AG04450 (cell line): ENCODE data around the gene CALM1. TPM values are rescaled to one million over a fixed set of nuclear protein-coding genes. Genes with fewer than 3 reads are reported as not detected.

Experiments used
- CTCF ChIA-PET: fragments of 300-600, 350-600 bp; formaldehyde crosslinking; extraction: SDS; loops from one replicate; lab custom pipeline; 2022; ENCODE audit warnings: antibody characterized with exemption, inconsistent platforms; lab: Charles Lee
- POLR2A ChIA-PET: fragments of 350-600 bp; formaldehyde crosslinking; extraction: SDS; loops from one replicate; lab custom pipeline; 2021; ENCODE audit warnings: antibody characterized with exemption, inconsistent platforms; lab: Yijun Ruan, JAX
- DNase-seq: peaks from one replicate; pipeline ENCODE4 v3.0.0-alpha.2; 2011; ENCODE audit warnings: low read depth, low spot score
- H3K27ac ChIP-seq: one replicate; pipeline ENCODE4 v1.5.1; 2012; ENCODE audit warnings: low read depth, low read length, control low read depth
- H3K27me3 ChIP-seq: one replicate; pipeline ENCODE4 v1.6.0; 2012; ENCODE audit warnings: low read length; ENCODE audit not compliant: control insufficient read depth, insufficient read depth
- H3K4me3 ChIP-seq: 2 replicates; pipeline ENCODE4 v1.5.1; 2011; ENCODE audit warnings: mild to moderate bottlenecking, low read depth, low read length, control low read depth
- H3K9me3 ChIP-seq: 2 replicates; pipeline ENCODE4 v1.5.1; 2012; ENCODE audit warnings: low read length; ENCODE audit not compliant: control insufficient read depth, insufficient read depth
- CTCF ChIP-seq: IDR thresholded peaks from 2 replicates; pipeline ENCODE4 v1.5.1; 2011; ENCODE audit warnings: low read depth, low read length, control low read depth, inconsistent platforms
- polyA plus RNA-seq: library from polyadenylated mRNA; depleted of rRNA; stranded (reverse); fragments of >200 nt; gene quantifications from 2 replicates; pipeline ENCODE4 v1.2.3, GENCODE V29; 2011

Gene CALM1
- polyA plus RNA-seq, 1 experiment: 549 TPM

- no peak overlapping the region for H3K4me3 ChIP-seq
- no peaks in the 10 kb centered on the region for H3K9me3 ChIP-seq
- H3K27me3 ChIP-seq: no peaks in the 10 kb centered on the region
- ChIA-PET POLR2A (interaction anchor here (0.6 kb wide), 1 partner anchor 378 kb away, joined by 7 read pairs; no protein-coding TSS in a partner anchor), CTCF (interaction anchor here (0.7 to 1.4 kb wide), 3 partner anchors 285 to 377 kb away, joined by 3 to 5 read pairs (median 4); no protein-coding TSS in a partner anchor)
- no peak for TF ChIP-seq CTCF
- no peak overlapping the region for H3K27ac ChIP-seq
- no peak for DNase-seq
Observed at GRCh38 chr14:90412058-90412457, 15.2 kb downstream of the CALM1 start.

- ChIA-PET CTCF (interaction anchor here (1.9 to 2.7 kb wide), 2 partner anchors 17 to 342 kb away, joined by 5 to 14 read pairs; no protein-coding TSS in a partner anchor), POLR2A (no interaction called here)
- DNase-seq: no peak
- no peak for TF ChIP-seq CTCF
- H3K27me3 ChIP-seq: no peaks in the 10 kb centered on the region
- H3K4me3 ChIP-seq: no peak overlapping the region
- no peaks in the 10 kb centered on the region for H3K9me3 ChIP-seq
- H3K27ac ChIP-seq: no peak overlapping the region
Observed at GRCh38 chr14:90416720-90417119, 19.9 kb downstream of the CALM1 start.

GRCh38 chr14:90418053-90418452, 21.2 kb downstream of the CALM1 start:
- no peak for DNase-seq
- Histone ChIP-seq H3K4me3 (no peak overlapping the region), H3K9me3 (no peaks in the 10 kb centered on the region), H3K27ac (no peak overlapping the region), H3K27me3 (no peaks in the 10 kb centered on the region)
- POLR2A ChIA-PET: interaction anchor here (1.8 to 2.2 kb wide), 2 partner anchors 9 to 21 kb away, joined by 6 to 8 read pairs; partner anchors contain the start of gene CALM1
- TF ChIP-seq CTCF: no peak
- CTCF ChIA-PET: interaction anchor here (1.1 kb wide), 1 partner anchor 279 kb away, joined by 3 read pairs; no protein-coding TSS in a partner anchor

GRCh38 chr14:90419200-90419599, 22.4 kb downstream of the CALM1 start:
- POLR2A ChIA-PET: interaction anchor here (1.8 to 2.2 kb wide), 2 partner anchors 10 to 22 kb away, joined by 6 to 8 read pairs; partner anchors contain the start of gene CALM1
- peak; percentile 86 for DNase-seq
- Histone ChIP-seq H3K9me3 (no peaks in the 10 kb centered on the region), H3K4me3 (no peak overlapping the region), H3K27me3 (no peaks in the 10 kb centered on the region), H3K27ac (peak overlapping the region; percentile 21)
- CTCF ChIA-PET: interaction anchor here (1.0 to 1.1 kb wide), 3 partner anchors 19 to 278 kb away, joined by 3 to 4 read pairs (median 3); no protein-coding TSS in a partner anchor
- TF ChIP-seq CTCF: no peak

GRCh38 chr14:90421001-90421631, 24.3 kb downstream of the CALM1 start:
- no peak for DNase-seq
- H3K27ac ChIP-seq: no peak overlapping the region
- no peaks in the 10 kb centered on the region for H3K27me3 ChIP-seq
- ChIA-PET POLR2A (no interaction called here), CTCF (no interaction called here)
- no peak for TF ChIP-seq CTCF
- no peaks in the 10 kb centered on the region for H3K9me3 ChIP-seq
- no peak overlapping the region for H3K4me3 ChIP-seq
